Measurements from ENCODE around the gene FMNL1. TPM values are rescaled to one million over a fixed set of nuclear protein-coding genes. Genes with fewer than 3 reads are reported as not detected.

The FMNL1 gene
- total RNA-seq, 1 donor from 2014 or later = 484 TPM

DNA sequence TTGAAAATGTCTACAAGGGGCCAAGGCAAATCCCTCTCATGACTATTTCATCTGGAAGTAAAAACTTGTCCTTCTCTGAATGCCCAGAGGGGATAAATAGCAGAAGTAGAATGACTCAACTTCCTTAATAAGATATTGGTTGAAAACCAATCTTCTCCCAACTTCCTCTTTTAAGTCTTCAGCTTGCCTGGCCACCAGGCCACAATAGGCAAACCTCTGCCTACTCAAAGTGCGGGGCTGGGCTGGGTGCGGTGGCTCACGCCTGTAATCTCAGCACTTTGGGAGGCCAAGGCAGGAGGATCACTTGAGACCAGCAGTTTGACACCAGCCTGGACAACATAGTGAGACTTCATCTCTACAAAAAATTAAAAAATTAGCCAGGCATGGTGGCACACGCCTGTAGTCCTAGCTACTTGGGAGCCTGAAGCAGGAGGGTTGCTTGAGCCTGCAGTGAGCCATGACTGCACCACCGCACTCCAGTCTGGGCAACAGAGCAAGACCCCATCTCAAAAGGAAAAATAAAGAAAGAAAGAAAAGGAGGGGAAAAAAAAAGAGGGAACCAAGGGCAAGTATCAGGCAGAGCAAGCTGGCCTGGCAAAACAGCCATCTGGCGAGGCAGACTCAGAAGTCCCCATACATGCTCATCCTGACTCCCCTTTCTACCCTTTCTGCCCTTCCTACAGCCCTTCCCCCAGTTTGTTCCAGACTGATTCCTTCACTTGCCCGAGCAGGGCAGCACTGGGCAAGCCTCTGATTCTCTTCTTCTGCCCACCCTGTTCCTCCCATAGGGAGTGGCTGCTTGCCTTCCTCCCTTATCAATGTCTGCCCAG lies 74.5 kb downstream of the FMNL1 start:
- intact Hi-C loops (cut with micrococcal nuclease) = no loop called here

DNA sequence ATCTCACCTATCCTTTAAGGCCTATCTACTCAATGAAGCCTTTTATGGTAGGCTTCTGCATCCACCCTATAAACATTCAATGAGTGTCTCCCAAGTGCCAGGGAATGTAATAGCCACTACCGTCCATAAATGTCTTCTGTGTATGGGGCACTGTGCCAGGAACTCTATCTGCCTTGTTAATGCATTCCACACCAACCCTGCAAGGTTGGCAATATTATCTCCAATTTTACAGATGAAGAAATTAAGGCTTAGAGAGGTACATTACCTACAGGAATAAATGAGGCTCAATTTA lies 75.1 kb downstream of the FMNL1 start:
- intact Hi-C loops (cut with micrococcal nuclease) = no loop called here

Other genes with a start within 250 kb of the FMNL1 start
- 25.2 and 25.9 TPM in 2 replicates for gene DCAKD, start 170.3 kb upstream of the FMNL1 start, total RNA-seq
- gene NMT1, start 160.6 kb upstream of the FMNL1 start, total RNA-seq = 130 and 142 TPM in 2 replicates
- gene PLCD3, start 89.4 kb upstream of the FMNL1 start, total RNA-seq = 2.9 and 3.0 TPM in 2 replicates
- 12.0 and 12.5 TPM in 2 replicates for gene ACBD4, start 86.2 kb upstream of the FMNL1 start, total RNA-seq
- 38.8 and 41.4 TPM in 2 replicates for gene HEXIM1, start 73.4 kb upstream of the FMNL1 start, total RNA-seq
- gene HEXIM2, start 60.0 kb upstream of the FMNL1 start, total RNA-seq = 5.1 and 6.8 TPM in 2 replicates
- gene SPATA32, start 40.2 kb downstream of the FMNL1 start, total RNA-seq = 0.37 and 0.44 TPM in 2 replicates
- 39.7 and 44.9 TPM in 2 replicates for gene MAP3K14, start 95.1 kb downstream of the FMNL1 start, total RNA-seq
- 85.4 and 88.9 TPM in 2 replicates for gene ARHGAP27, start 211.0 kb downstream of the FMNL1 start, total RNA-seq

Data from T-helper 1 cell treated with Interleukin-12 subunit alpha and Interleukin-12 subunit beta and Interleukin-4 antibody, amounts not matched to agents 30 ng/mL and 1 ng/mL, for 36 hours (primary cell).